ENCODE measurements around the gene GULP1.

DNA sequence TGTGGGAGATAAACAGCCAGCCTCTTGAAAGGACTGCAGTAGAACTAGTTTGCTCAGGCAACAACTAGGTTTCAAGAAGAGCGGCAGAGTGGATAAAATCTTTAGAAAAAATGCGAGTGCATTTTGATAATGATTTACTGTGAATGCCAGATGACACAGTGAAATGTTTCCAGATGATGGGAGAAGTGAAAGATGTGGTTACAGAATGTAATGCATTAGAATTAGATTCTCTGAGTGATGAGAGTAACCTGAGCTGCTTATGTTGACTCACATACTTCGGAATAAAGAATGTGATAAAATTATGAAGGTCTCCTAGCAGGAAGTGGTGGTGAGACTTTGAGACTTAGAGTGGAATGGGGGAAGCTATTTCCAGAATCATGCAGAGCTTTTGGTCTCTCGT, 184.3 kb downstream of the GULP1 start:
- TF ChIP-seq POLR2A (IDR thresholded peaks at IDR 0.05; ENCODE audit: low read depth, low read length): no peak
- no peak for TF ChIP-seq TAF1 (IDR thresholded peaks at IDR 0.05; ENCODE audit: low read depth, low read length)
- TF ChIP-seq POLR2AphosphoS5 (IDR thresholded peaks at IDR 0.05; ENCODE audit: low read depth, low read length): no peak

Data from GM12891 (cell line).